Right lung (tissue), 5 donors: Measurements from ENCODE around the gene CCR3. TPM values are rescaled to one million over a fixed set of nuclear protein-coding genes. Genes with fewer than 3 reads are reported as not detected.

ENCODE experiments used
- DNase-seq, 2 donors: peaks; one replicate each; pipeline ENCODE4 v3.0.0-alpha.2; 2013
- polyA plus RNA-seq, 5 donors: library from polyadenylated mRNA; unstranded; fragments of 120-200 nt; gene quantifications; one replicate each; pipeline versions ENCODE4 v1.2.1 to v1.2.3, GENCODE V29; 2013; ENCODE audit warnings: inconsistent platforms in 1 of 5, low replicate concordance in 1 of 5; ENCODE audit not compliant: insufficient read length in 5 of 5, insufficient read depth in 1 of 5

Gene CCR3
- polyA plus RNA-seq, 5 donors: 0.12 to 0.35 (median 0.21) TPM; not detected in 1

- no peak for DNase-seq
Observed at GRCh38 chr3:46297658-46298423, 55.6 kb downstream of the CCR3 start.

GRCh38 chr3:46298871-46299607 lies 56.8 kb downstream of the CCR3 start:
- DNase-seq: no peak

GRCh38 chr3:46299608-46300460 lies 57.6 kb downstream of the CCR3 start:
- DNase-seq: no peak

GRCh38 chr3:46300461-46300789 lies 58.2 kb downstream of the CCR3 start:
- no peak for DNase-seq

- no peak for DNase-seq
Observed at GRCh38 chr3:46301122-46301835, 59.0 kb downstream of the CCR3 start.

- DNase-seq: no peak
Observed at GRCh38 chr3:46303240-46303639, 61.0 kb downstream of the CCR3 start.

- DNase-seq: no peak
Observed at GRCh38 chr3:46304739-46305138, 62.5 kb downstream of the CCR3 start.

- peak; percentile 50 to 52 for DNase-seq
Observed at GRCh38 chr3:46312991-46313390, 70.7 kb downstream of the CCR3 start.

GRCh38 chr3:46314517-46314916 lies 72.3 kb downstream of the CCR3 start:
- DNase-seq: no peak

- no peak for DNase-seq
Observed at GRCh38 chr3:46316206-46316605, 73.9 kb downstream of the CCR3 start.

Other genes with a start within 250 kb of the CCR3 start
- 10 to 100 TPM; 18.2 to 21.5 (median 19.6) TPM for gene FYCO1, start 246.6 kb upstream of the CCR3 start, polyA plus RNA-seq
- under 1 TPM; 0.15 to 0.88 (median 0.42) TPM for gene XCR1, start 215.0 kb upstream of the CCR3 start, polyA plus RNA-seq
- gene CCR1, start 34.1 kb upstream of the CCR3 start, polyA plus RNA-seq: 1 to 10 TPM; 4.9 to 9.3 (median 7.7) TPM
- gene CCR2, start 111.7 kb downstream of the CCR3 start, polyA plus RNA-seq: 1 to 10 TPM; 1.4 to 2.7 (median 2.2) TPM
- 1 to 10 TPM in 1 of 5 donors, under 1 TPM in 4; 0.41 to 1.0 (median 0.55) TPM for gene CCR5, start 128.5 kb downstream of the CCR3 start, polyA plus RNA-seq
- gene CCRL2, start 164.8 kb downstream of the CCR3 start, polyA plus RNA-seq: 1 to 10 TPM; 3.6 to 5.7 (median 4.1) TPM
- 1 to 10 TPM; 3.1 to 7.1 (median 4.9) TPM for gene LTF, start 222.4 kb downstream of the CCR3 start, polyA plus RNA-seq